Endothelial cell of umbilical vein (primary cell): ENCODE measurements around the gene CARD6. TPM values are rescaled to one million over a fixed set of nuclear protein-coding genes. Genes with fewer than 3 reads are reported as not detected.

Source experiments
- BruUV-seq: library from RNA; stranded (reverse); fragments of 400-500 nt; replicated peaks from 2 replicates; lab custom pipeline; 2021; lab: Mats Ljungman, UMichigan
- CTCF ChIA-PET: fragments of 300-600, 350-600 bp; sonication (Branson Sonifier 250); formaldehyde crosslinking; loops from one replicate; lab custom pipeline; 2021; ENCODE audit warnings: antibody characterized with exemption, inconsistent platforms; lab: Charles Lee
- POLR2A ChIA-PET: fragments of 300-600, 350-600 bp; sonication (Branson Sonifier 250); formaldehyde crosslinking; loops from one replicate; lab custom pipeline; 2021; ENCODE audit warnings: antibody characterized with exemption, inconsistent platforms; lab: Charles Lee
- DNase-seq: peaks from one replicate; pipeline ENCODE4 v3.0.0-alpha.2; 2011; ENCODE audit warnings: low read depth, low spot score
- FAIRE-seq: peaks from 2 replicates; lab custom pipeline; 2011; peaks lifted over from hg19 to GRCh38; lab: Jason Lieb, UNC
- H2AFZ ChIP-seq: 2 replicates; pipeline ENCODE4 v1.6.0; 2012; ENCODE audit warnings: low read depth, low read length, control low read depth, inconsistent platforms
- H3K27ac ChIP-seq: 2 replicates; pipeline ENCODE4 v1.5.1; 2011; ENCODE audit warnings: low read depth, mild to moderate bottlenecking, control low read depth, low read length, moderate library complexity; ENCODE audit not compliant: insufficient read depth
- H3K27me3 ChIP-seq, 2 experiments: 2 replicates each; pipeline versions ENCODE4 v1.6.0 to v1.6.1; 2011; ENCODE audit warnings: low read length in 2 of 2, mixed read lengths in 1 of 2; ENCODE audit not compliant: control insufficient read depth in 2 of 2, insufficient read depth in 2 of 2
- H3K36me3 ChIP-seq, 2 experiments: 2 replicates in 1 of 2; 3 replicates in 1 of 2; pipeline ENCODE4 v1.5.1; 2011; ENCODE audit warnings: low read length in 2 of 2, mild to moderate bottlenecking in 1 of 2, moderate library complexity in 1 of 2; ENCODE audit not compliant: control insufficient read depth in 2 of 2, insufficient read depth in 2 of 2; ENCODE audit errors: extremely low read depth in 1 of 2
- H3K4me1 ChIP-seq: 3 replicates; pipeline ENCODE4 v1.5.1; 2011; ENCODE audit warnings: mild to moderate bottlenecking, low read length; ENCODE audit not compliant: control insufficient read depth, insufficient read depth; ENCODE audit errors: extremely low read depth
- H3K4me2 ChIP-seq: 2 replicates; pipeline ENCODE4 v1.6.1; 2011; ENCODE audit warnings: low read length, control low read depth, mixed read lengths; ENCODE audit not compliant: insufficient read depth
- H3K4me3 ChIP-seq, 3 experiments: fragments of 200-600 bp in 1 of 3; sonication (generic), shearing (Covaris generic) in 1 of 3; replicated peaks in 1 of 3; 2 replicates each; pipeline ENCODE4 v1.5.1; 2011 to 2016; ENCODE audit warnings: control low read depth in 3 of 3, low read length in 3 of 3, mild to moderate bottlenecking in 2 of 3, inconsistent platforms in 1 of 3, low read depth in 1 of 3, moderate library complexity in 1 of 3; ENCODE audit not compliant: insufficient read depth in 1 of 3
- H3K79me2 ChIP-seq: 2 replicates; pipeline ENCODE4 v1.6.0; 2012; ENCODE audit warnings: low read length, inconsistent platforms; ENCODE audit not compliant: control insufficient read depth, insufficient read depth
- H3K9ac ChIP-seq: replicated peaks from 2 replicates; pipeline ENCODE3; 2011; ENCODE audit warnings: low read length, control low read depth; ENCODE audit not compliant: insufficient read depth; ENCODE audit errors: extremely low read depth
- H3K9me1 ChIP-seq: replicated peaks from 3 replicates; pipeline ENCODE4 v1.6.0; 2011; ENCODE audit warnings: mild to moderate bottlenecking, low read length; ENCODE audit not compliant: control insufficient read depth, insufficient read depth; ENCODE audit errors: extremely low read depth
- H3K9me3 ChIP-seq: replicated peaks from 2 replicates; pipeline ENCODE4 v1.5.1; 2012; ENCODE audit warnings: low read length, inconsistent platforms; ENCODE audit not compliant: control insufficient read depth, insufficient read depth
- H4K20me1 ChIP-seq: replicated peaks from 2 replicates; pipeline ENCODE3; 2011; ENCODE audit warnings: mild to moderate bottlenecking, low read length; ENCODE audit not compliant: control insufficient read depth, insufficient read depth; ENCODE audit errors: extremely low read depth
- EZH2 ChIP-seq: IDR thresholded peaks from 2 replicates; pipeline ENCODE4 v1.6.1; 2012; ENCODE audit warnings: borderline replicate concordance, low read depth, mild to moderate bottlenecking, moderate library complexity, low read length, inconsistent platforms; ENCODE audit not compliant: severe bottlenecking
- FOS ChIP-seq: IDR thresholded peaks from 2 replicates; pipeline ENCODE4 v1.6.1; 2011; ENCODE audit warnings: mild to moderate bottlenecking, low read length, moderate library complexity, borderline replicate concordance; ENCODE audit not compliant: insufficient read depth
- GATA2 ChIP-seq: IDR thresholded peaks from 2 replicates; pipeline ENCODE4 v1.7.0; 2011; ENCODE audit warnings: low read depth, mild to moderate bottlenecking, moderate library complexity, mixed read lengths, low read length; ENCODE audit not compliant: insufficient read length, insufficient read depth
- JUN ChIP-seq: IDR thresholded peaks from 2 replicates; pipeline ENCODE4 v1.6.1; 2011; ENCODE audit warnings: borderline replicate concordance, low read depth; ENCODE audit not compliant: insufficient read length, insufficient read depth
- MYC ChIP-seq: IDR thresholded peaks from one replicate; pipeline ENCODE4 v1.6.1; 2011; ENCODE audit warnings: mild to moderate bottlenecking, low read depth, low read length
- POLR2A ChIP-seq: IDR thresholded peaks from 2 replicates; pipeline ENCODE4 v1.6.1; 2012; ENCODE audit warnings: low read depth, mild to moderate bottlenecking, control low read depth, low read length
- POLR2AphosphoS5 ChIP-seq: IDR thresholded peaks from 2 replicates; pipeline ENCODE4 v1.6.1; 2012; ENCODE audit warnings: low read depth, mild to moderate bottlenecking, control low read depth, low read length, moderate library complexity; ENCODE audit not compliant: insufficient read depth
- dilution Hi-C: fragments of 300-500 bp; cut with MboI; formaldehyde crosslinking; loops from one replicate; pipeline ENCODE4 v1.15.0; 2019; ENCODE audit warnings: low sequenced_read_pairs; ENCODE audit not compliant: extremely low pct_ligation_motif_present
- intact Hi-C: fragments of 100-400 bp; cut with micrococcal nuclease; formaldehyde crosslinking; loops from one replicate; pipeline ENCODE4 v1.10.0; 2022
- polyA plus RNA-seq, 4 experiments: library from polyadenylated mRNA; depleted of rRNA in 3 of 4; stranded (reverse) in 3 of 4; unstranded in 1 of 4; fragments of >200 nt; gene quantifications; 2 replicates each; pipeline versions ENCODE4 v1.2.1 to v1.2.3, GENCODE V29; 2011 to 2012; ENCODE audit warnings: missing spikeins in 1 of 4
- total RNA-seq: library from RNA; stranded (reverse); gene quantifications from 2 replicates; pipeline ENCODE4 v1.2.3, GENCODE V29; 2021
- TF ChIP-seq, protein P1 (sequence below), 2 donors: IDR thresholded peaks; 1 replicate in 1 of 2; 2 replicates in 1 of 2; pipeline ENCODE4 v1.5.1; 2011; ENCODE audit warnings: low read length in 2 of 2, mild to moderate bottlenecking in 2 of 2, moderate library complexity in 2 of 2, control low read depth in 1 of 2, inconsistent platforms in 1 of 2, low read depth in 1 of 2; ENCODE audit not compliant: insufficient read depth in 1 of 2; ENCODE audit errors: extremely low read depth in 1 of 2
- TF ChIP-seq, protein P2 (sequence below): IDR thresholded peaks from 2 replicates; pipeline ENCODE4 v1.6.1; 2011; ENCODE audit not compliant: insufficient read depth, insufficient read length

Gene CARD6
- total and polyA plus RNA-seq, 2 donors (not counting 3 experiments of a cell fraction or from before 2014, with no cell fraction given): 11.0 to 23.8 TPM

DNA sequence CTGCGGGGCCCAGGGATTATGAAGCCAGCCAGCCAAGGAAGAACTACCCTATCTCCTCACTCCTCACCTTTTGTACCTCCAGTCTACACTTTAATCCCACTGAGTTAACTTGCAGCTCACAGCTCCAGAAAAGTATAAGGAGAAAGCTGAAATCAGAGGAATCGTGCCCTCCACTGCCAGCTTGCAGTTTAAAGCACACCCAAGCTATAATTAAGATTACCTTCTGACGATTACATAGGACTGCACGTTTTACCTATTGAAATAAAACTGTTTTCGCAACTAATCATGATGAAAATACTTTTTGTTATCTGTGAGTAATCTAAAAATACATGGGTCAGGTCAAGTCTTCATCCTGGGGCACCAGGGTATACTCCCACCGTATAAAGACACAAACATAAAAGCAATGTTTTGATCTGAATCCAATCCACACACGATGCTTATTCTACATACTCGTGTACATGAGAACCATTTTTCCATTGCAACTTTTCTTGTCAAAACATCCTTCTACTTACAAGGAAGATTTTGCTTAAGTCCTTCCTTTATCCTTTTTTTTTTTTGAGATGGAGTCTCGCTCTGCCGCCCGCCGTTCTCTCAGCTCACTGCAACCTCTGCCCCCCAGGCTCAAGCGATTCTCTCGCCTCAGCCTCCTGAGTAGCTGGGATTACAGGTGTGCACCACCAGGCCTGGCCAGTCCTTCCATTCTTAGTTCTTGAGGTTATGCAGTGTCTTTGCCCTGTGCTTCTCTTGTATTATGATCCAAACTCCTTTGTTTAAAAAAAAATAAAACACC lies 13.8 kb upstream of the CARD6 start:
- no peak for FAIRE-seq

DNA sequence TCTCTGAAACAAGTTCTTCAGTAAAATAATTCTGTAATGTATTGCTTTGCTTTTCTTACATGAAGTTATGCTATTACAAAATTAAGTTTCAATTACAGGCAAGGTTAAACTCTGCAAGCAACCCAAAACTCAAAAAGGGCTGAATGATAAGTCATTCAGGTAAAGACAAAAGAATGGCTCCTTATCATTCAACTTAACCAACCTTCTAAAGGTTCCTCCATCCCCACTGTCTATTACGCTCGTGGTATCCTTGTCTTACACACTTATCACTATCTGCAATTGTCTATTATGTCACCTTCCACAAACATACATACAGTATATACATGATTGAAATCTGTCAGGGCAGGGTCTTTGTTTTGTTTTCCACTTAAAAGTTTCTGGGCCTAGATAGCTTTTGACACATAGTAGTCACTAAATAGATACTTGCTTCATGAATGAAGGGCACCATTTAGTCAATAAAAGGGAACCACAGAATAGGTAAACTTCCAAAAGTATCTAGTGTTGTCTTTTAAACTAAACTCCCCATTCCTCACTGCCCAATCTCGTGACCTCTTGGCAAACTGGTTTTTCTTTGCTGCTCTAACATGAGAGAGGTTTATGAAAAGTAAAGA lies 13.0 kb upstream of the CARD6 start:
- peaks cover 40% of the 10 kb centered on the region for H3K79me2 ChIP-seq
- H3K9me3 ChIP-seq: no peaks in the 10 kb centered on the region
- H3K9ac ChIP-seq: no peak overlapping the region
- no peak overlapping the region for H3K27ac ChIP-seq
- H3K4me3 ChIP-seq: no peak overlapping the region
- CTCF ChIA-PET: no interaction called here
- no peak overlapping the region for H3K4me2 ChIP-seq
- FAIRE-seq (no peak), DNase-seq (no peak)
- H3K4me1 ChIP-seq: peaks cover 10% of the 10 kb centered on the region
- no peak overlapping the region for H2AFZ ChIP-seq
- intact Hi-C loops (no loop called here), dilution Hi-C loops (no loop called here)
- H3K36me3 ChIP-seq: peaks cover 29 to 47% of the 10 kb centered on the region in 2 experiments
- H3K27me3 ChIP-seq: no peaks in the 10 kb centered on the region
- POLR2A ChIA-PET: interaction anchor here (1.4 to 2.1 kb wide), 2 partner anchors 15 to 30 kb away, joined by 3 to 6 read pairs; partner anchors contain the start of gene PRKAA1
- TF ChIP-seq JUN (no peak), FOS (no peak), EZH2 (no peak), POLR2A (peak; percentile 17), MYC (no peak)
- TF ChIP-seq, protein P1, sequence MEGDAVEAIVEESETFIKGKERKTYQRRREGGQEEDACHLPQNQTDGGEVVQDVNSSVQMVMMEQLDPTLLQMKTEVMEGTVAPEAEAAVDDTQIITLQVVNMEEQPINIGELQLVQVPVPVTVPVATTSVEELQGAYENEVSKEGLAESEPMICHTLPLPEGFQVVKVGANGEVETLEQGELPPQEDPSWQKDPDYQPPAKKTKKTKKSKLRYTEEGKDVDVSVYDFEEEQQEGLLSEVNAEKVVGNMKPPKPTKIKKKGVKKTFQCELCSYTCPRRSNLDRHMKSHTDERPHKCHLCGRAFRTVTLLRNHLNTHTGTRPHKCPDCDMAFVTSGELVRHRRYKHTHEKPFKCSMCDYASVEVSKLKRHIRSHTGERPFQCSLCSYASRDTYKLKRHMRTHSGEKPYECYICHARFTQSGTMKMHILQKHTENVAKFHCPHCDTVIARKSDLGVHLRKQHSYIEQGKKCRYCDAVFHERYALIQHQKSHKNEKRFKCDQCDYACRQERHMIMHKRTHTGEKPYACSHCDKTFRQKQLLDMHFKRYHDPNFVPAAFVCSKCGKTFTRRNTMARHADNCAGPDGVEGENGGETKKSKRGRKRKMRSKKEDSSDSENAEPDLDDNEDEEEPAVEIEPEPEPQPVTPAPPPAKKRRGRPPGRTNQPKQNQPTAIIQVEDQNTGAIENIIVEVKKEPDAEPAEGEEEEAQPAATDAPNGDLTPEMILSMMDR (IDR thresholded peaks at IDR 0.05; ENCODE audit: extremely low read depth in 1 of 2, insufficient read depth in 1 of 2, low read depth in 1 of 2, low read length in 2 of 2): no peak
- H4K20me1 ChIP-seq: peaks cover 3% of the 10 kb centered on the region
- no peaks in the 10 kb centered on the region for H3K9me1 ChIP-seq
- BruUV-seq: no TSS peak

More for the DNA sequence above, 13.8 kb upstream of the CARD6 start:
- intact Hi-C loops: no loop called here
- Histone ChIP-seq H2AFZ (no peak overlapping the region), H4K20me1 (no peaks in the 10 kb centered on the region), H3K27ac (no peak overlapping the region), H3K36me3 (peaks cover 29 to 39% of the 10 kb centered on the region in 2 experiments), H3K9me3 (no peaks in the 10 kb centered on the region), H3K4me3 (no peak overlapping the region), H3K9ac (no peak overlapping the region), H3K27me3 (no peaks in the 10 kb centered on the region), H3K9me1 (no peaks in the 10 kb centered on the region), H3K4me2 (no peak overlapping the region), H3K4me1 (peaks cover 3% of the 10 kb centered on the region), H3K79me2 (peaks cover 32% of the 10 kb centered on the region)
- dilution Hi-C loops: no loop called here
- ChIA-PET POLR2A (interaction anchor here (1.4 to 2.1 kb wide), 2 partner anchors 16 to 29 kb away, joined by 3 to 6 read pairs; partner anchors contain the start of gene PRKAA1), CTCF (no interaction called here)
- no TSS peak for BruUV-seq
- no peak for TF ChIP-seq GATA2
- TF ChIP-seq POLR2AphosphoS5: no peak
- TF ChIP-seq, protein P2, sequence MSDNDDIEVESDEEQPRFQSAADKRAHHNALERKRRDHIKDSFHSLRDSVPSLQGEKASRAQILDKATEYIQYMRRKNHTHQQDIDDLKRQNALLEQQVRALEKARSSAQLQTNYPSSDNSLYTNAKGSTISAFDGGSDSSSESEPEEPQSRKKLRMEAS: no peak
- TF ChIP-seq POLR2A: peak; percentile 15
- TF ChIP-seq EZH2: no peak
- DNase-seq: no peak
